Glutamatergic neuron (in vitro differentiated cells): ENCODE data around the gene SLC17A9. TPM values are rescaled to one million over a fixed set of nuclear protein-coding genes. Genes with fewer than 3 reads are reported as not detected.

ENCODE experiments used
- DNase-seq: peaks from one replicate; pipeline ENCODE4 v3.0.0; 2022
- H3K27ac Mint-ChIP-seq: one replicate; pipeline ENCODE4 v1.8.0; 2020; ENCODE audit warnings: mild to moderate bottlenecking, mixed read lengths, inconsistent platforms; ENCODE audit not compliant: unreplicated experiment
- H3K27me3 Mint-ChIP-seq: one replicate; pipeline ENCODE4 v1.8.0; 2020; ENCODE audit warnings: mild to moderate bottlenecking, moderate library complexity, mixed read lengths, inconsistent platforms; ENCODE audit not compliant: unreplicated experiment
- H3K36me3 Mint-ChIP-seq: one replicate; pipeline ENCODE4 v1.8.0; 2020; ENCODE audit warnings: mild to moderate bottlenecking, mixed read lengths, inconsistent platforms; ENCODE audit not compliant: unreplicated experiment
- H3K4me1 Mint-ChIP-seq: one replicate; pipeline ENCODE4 v1.8.0; 2020; ENCODE audit warnings: mild to moderate bottlenecking, low read depth, mixed read lengths, inconsistent platforms; ENCODE audit not compliant: unreplicated experiment
- H3K4me3 Mint-ChIP-seq: one replicate; pipeline ENCODE4 v1.8.0; 2020; ENCODE audit warnings: mild to moderate bottlenecking, mixed read lengths, inconsistent platforms; ENCODE audit not compliant: unreplicated experiment
- H3K9me3 Mint-ChIP-seq: one replicate; pipeline ENCODE4 v1.8.0; 2020; ENCODE audit warnings: mild to moderate bottlenecking, moderate library complexity, mixed read lengths, inconsistent platforms; ENCODE audit not compliant: unreplicated experiment
- long read RNA-seq: library from polyadenylated mRNA; unstranded; transcript quantifications from one replicate; pipeline ENCODE4 v2.0.0, GENCODE V29; 2020; ENCODE audit not compliant: unreplicated experiment
- total RNA-seq: library from RNA; stranded (reverse); fragmentation: NEBNext Ultra II Directional; extraction: Animal tissue kit (Norgen Biotek cat#: 25700); gene quantifications from one replicate; pipeline ENCODE4 v1.2.1, GENCODE V29; 2021; ENCODE audit not compliant: unreplicated experiment
- TF ChIP-seq, protein P1 (sequence below): fragments of 200-600 bp; sonication (generic); IDR thresholded peaks from one replicate; pipeline ENCODE4 v1.5.0; 2021; ENCODE audit not compliant: partially characterized antibody, unreplicated experiment

SLC17A9 gene, protein sequence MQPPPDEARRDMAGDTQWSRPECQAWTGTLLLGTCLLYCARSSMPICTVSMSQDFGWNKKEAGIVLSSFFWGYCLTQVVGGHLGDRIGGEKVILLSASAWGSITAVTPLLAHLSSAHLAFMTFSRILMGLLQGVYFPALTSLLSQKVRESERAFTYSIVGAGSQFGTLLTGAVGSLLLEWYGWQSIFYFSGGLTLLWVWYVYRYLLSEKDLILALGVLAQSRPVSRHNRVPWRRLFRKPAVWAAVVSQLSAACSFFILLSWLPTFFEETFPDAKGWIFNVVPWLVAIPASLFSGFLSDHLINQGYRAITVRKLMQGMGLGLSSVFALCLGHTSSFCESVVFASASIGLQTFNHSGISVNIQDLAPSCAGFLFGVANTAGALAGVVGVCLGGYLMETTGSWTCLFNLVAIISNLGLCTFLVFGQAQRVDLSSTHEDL
- total RNA-seq = 1.8 TPM
- long read RNA-seq = 0 reads

- Mint-ChIP-seq H3K4me3 (no peak within 1 kb of the TSS), H3K9me3 (no peaks in the 10 kb centered on the region), H3K4me1 (peaks cover 1% of the 10 kb centered on the region), H3K27ac (no peak within 1 kb of the TSS), H3K27me3 (peaks cover 7% of the 10 kb centered on the region), H3K36me3 (peaks cover 12% of the 10 kb centered on the region)
- TF ChIP-seq, protein P1, sequence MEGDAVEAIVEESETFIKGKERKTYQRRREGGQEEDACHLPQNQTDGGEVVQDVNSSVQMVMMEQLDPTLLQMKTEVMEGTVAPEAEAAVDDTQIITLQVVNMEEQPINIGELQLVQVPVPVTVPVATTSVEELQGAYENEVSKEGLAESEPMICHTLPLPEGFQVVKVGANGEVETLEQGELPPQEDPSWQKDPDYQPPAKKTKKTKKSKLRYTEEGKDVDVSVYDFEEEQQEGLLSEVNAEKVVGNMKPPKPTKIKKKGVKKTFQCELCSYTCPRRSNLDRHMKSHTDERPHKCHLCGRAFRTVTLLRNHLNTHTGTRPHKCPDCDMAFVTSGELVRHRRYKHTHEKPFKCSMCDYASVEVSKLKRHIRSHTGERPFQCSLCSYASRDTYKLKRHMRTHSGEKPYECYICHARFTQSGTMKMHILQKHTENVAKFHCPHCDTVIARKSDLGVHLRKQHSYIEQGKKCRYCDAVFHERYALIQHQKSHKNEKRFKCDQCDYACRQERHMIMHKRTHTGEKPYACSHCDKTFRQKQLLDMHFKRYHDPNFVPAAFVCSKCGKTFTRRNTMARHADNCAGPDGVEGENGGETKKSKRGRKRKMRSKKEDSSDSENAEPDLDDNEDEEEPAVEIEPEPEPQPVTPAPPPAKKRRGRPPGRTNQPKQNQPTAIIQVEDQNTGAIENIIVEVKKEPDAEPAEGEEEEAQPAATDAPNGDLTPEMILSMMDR = no peak
- no peak for DNase-seq
Observed at GRCh38 chr20:62952373-62952967, at the start of gene SLC17A9. Gene SLC17A9, plus strand, starts transcription at chr20:62952709. Its CDS starts 122 bp downstream, at chr20:62952831.

DNA sequence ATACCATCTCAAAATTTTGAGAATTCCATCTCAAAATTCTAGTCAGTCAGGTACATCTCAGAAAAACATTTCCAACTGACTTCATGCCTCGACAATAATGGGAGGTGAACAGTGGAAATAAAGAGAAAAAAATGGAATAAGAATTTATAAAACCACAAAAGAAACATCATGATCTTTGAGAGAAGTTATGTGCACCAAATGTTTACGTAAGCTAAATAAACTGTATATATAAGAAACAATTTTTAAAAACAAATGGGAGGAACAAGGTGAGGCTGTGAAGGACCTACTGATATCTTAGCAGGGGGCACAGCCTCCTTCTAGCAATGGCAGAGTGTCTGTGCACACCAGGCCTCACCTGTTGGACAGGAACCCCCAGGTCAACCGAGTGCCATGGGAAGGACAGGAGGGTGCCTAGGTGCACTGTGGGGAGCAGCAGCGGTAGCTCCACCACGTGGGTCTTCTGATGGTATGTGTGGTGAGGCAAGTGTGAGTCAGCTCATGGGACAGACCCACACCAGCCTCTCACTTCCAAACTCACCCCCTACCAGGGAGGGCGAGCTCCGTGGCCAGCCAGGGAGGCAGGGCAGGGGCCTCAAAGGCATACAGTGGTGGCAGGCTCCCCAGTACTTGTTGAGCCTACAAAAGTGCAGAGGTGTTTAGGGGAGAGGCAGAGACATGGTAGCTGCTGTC lies 49.4 kb upstream of the SLC17A9 start:
- Mint-ChIP-seq H3K27ac (no peak overlapping the region), H3K36me3 (peaks cover 8% of the 10 kb centered on the region)

DNA sequence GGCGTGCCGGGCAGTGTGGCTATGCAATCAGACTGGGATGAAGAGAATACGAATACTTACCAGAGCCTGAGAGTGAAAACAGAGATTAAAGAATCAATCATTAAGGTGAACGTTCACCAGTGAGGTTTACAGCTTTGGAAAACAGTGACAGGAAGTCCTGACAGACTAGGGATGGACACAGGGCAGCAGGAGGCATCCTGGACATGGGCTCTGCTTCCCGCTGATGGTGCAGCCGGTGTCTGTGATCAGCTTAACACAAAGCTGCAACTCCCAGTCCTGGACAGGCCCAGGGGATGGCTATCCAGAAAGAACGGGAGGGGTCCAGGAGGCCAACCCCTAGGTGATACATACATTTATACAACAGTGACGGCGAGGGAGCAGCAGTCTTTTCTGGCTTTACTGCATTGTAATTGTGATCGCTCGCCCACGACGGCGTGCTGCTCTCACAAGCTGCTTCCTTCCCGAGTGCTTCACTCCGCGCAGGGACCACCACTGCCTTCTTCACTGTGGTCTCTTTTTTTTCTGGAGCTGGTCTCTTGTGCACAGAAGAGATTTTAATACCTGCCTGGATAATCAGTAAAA lies 46.9 kb upstream of the SLC17A9 start:
- H3K27me3 Mint-ChIP-seq = no peaks in the 10 kb centered on the region
- no peak overlapping the region for H3K4me3 Mint-ChIP-seq
- H3K4me1 Mint-ChIP-seq = peaks cover 31% of the 10 kb centered on the region
- peaks cover 8% of the 10 kb centered on the region for H3K36me3 Mint-ChIP-seq
- DNase-seq = no peak
- H3K27ac Mint-ChIP-seq = peak overlapping the region; percentile 41
- no peaks in the 10 kb centered on the region for H3K9me3 Mint-ChIP-seq
- TF ChIP-seq, protein P1 = no peak

More for the DNA sequence above, 49.4 kb upstream of the SLC17A9 start:
- no peak overlapping the region for H3K4me3 Mint-ChIP-seq
- DNase-seq = no peak
- TF ChIP-seq, protein P1 = no peak
- peaks cover 3% of the 10 kb centered on the region for H3K27me3 Mint-ChIP-seq
- H3K4me1 Mint-ChIP-seq = peaks cover 37% of the 10 kb centered on the region
- peaks cover 10% of the 10 kb centered on the region for H3K9me3 Mint-ChIP-seq

DNA sequence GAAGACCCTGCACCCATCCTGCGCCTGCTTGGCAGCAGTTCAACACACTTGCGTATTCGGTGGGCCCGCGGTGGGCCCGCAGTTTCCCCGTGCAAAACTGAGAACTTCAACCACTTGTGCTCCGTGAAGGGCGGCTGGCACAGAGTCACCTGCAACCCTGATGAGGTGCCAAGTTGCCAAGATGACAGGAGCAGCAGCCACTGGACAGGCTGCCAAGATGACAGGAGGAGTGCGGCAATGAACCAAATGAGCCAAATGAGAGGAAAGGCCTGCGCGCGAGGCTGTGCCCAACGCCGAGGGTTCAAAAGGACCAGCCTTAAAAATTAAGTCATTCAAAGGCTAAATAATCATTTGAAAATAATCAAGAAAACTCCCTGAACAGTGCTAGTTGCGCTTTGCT lies 46.3 kb upstream of the SLC17A9 start:
- TF ChIP-seq, protein P1 = no peak
- Mint-ChIP-seq H3K4me3 (no peak overlapping the region), H3K27me3 (no peaks in the 10 kb centered on the region), H3K36me3 (peaks cover 8% of the 10 kb centered on the region), H3K27ac (no peak overlapping the region), H3K4me1 (peaks cover 27% of the 10 kb centered on the region), H3K9me3 (no peaks in the 10 kb centered on the region)
- DNase-seq = no peak
